ENCODE data around the gene SKIDA1. TPM values are rescaled to one million over a fixed set of nuclear protein-coding genes. Genes with fewer than 3 reads are reported as not detected.
"Not testable (repeated sequence)": the region's sequence is repeated elsewhere in the genome, so short reads cannot be mapped to it uniquely, and the experiment has no call there.

Gene SKIDA1
- total RNA-seq, 1 donor from 2014 or later, result 127 TPM

- H2AFZ ChIP-seq (replicated peaks), result no peak overlapping the region
- peaks cover 5% of the 10 kb centered on the region for H3K4me1 ChIP-seq
- Mint-ChIP-seq H3K4me1 (no peaks in the 10 kb centered on the region), H3K36me3 (peaks cover 60% of the 10 kb centered on the region), H3K9me3 (peaks cover 9% of the 10 kb centered on the region), H3K27ac (no peak overlapping the region), H3K27me3 (ENCODE audit: insufficient read depth, low read depth) (no peaks in the 10 kb centered on the region), H3K4me3 (no peak overlapping the region)
- peaks cover 61% of the 10 kb centered on the region for H4K20me1 ChIP-seq (ENCODE audit: low read depth)
- H3K27ac ChIP-seq, result peak overlapping the region; percentile 13
- H3K4me2 ChIP-seq, result no peak overlapping the region
- H3K27me3 ChIP-seq, result no peaks in the 10 kb centered on the region
- no peaks in the 10 kb centered on the region for H3K9me3 ChIP-seq (ENCODE audit: low read depth)
- H3K79me2 ChIP-seq (ENCODE audit: low read depth), result peaks cover 100% of the 10 kb centered on the region
- DNase-seq (ENCODE audit: low spot score), result no peak
- H3K4me3 ChIP-seq, result no peak overlapping the region
- H3K9ac ChIP-seq, result no peak overlapping the region
- H3F3A ChIP-seq (ENCODE audit: low read depth), result peaks cover 21% of the 10 kb centered on the region
- TF ChIP-seq CTCF (IDR thresholded peaks at IDR 0.05), result no peak
- TF ChIP-seq EZH2 (IDR thresholded peaks at IDR 0.05), result no peak
- TF ChIP-seq EZH2phosphoT487 (IDR thresholded peaks at IDR 0.05), result no peak
- peaks cover 28% of the 10 kb centered on the region for H3K36me3 ChIP-seq
These were observed 21.8 kb upstream of the SKIDA1 start for GRCh38 chr10:21547246-21547645.

- peaks cover 55% of the 10 kb centered on the region for H3K36me3 Mint-ChIP-seq
- H3K4me3 ChIP-seq; H3K9ac ChIP-seq; DNase-seq (ENCODE audit: low spot score); H2AFZ ChIP-seq (replicated peaks); H3K4me1 Mint-ChIP-seq; H3K9me3 Mint-ChIP-seq; H3K4me3 Mint-ChIP-seq; H3K27me3 Mint-ChIP-seq (ENCODE audit: insufficient read depth, low read depth); H3K27ac ChIP-seq; H3K4me1 ChIP-seq; H3K9me3 ChIP-seq (ENCODE audit: low read depth); H3K27me3 ChIP-seq; H3F3A ChIP-seq (ENCODE audit: low read depth); H3K27ac Mint-ChIP-seq; H3K4me2 ChIP-seq: not testable (repeated sequence)
- H3K36me3 ChIP-seq, result peaks cover 33% of the 10 kb centered on the region
- peaks cover 100% of the 10 kb centered on the region for H3K79me2 ChIP-seq (ENCODE audit: low read depth)
- H4K20me1 ChIP-seq (ENCODE audit: low read depth), result peaks cover 84% of the 10 kb centered on the region
These were observed 15.2 kb upstream of the SKIDA1 start for GRCh38 chr10:21540701-21541100.

GRCh38 chr10:21536874-21537273, 11.4 kb upstream of the SKIDA1 start:
- H3K4me2 ChIP-seq, result no peak overlapping the region
- H2AFZ ChIP-seq (replicated peaks), result no peak overlapping the region
- no peak overlapping the region for H3K4me3 ChIP-seq
- H4K20me1 ChIP-seq (ENCODE audit: low read depth), result peaks cover 67% of the 10 kb centered on the region
- peaks cover 98% of the 10 kb centered on the region for H3K79me2 ChIP-seq (ENCODE audit: low read depth)
- DNase-seq (ENCODE audit: low spot score), result no peak
- H3F3A ChIP-seq (ENCODE audit: low read depth), result peaks cover 30% of the 10 kb centered on the region
- Mint-ChIP-seq H3K27me3 (ENCODE audit: insufficient read depth, low read depth) (peaks cover 7% of the 10 kb centered on the region), H3K4me3 (peak overlapping the region; percentile 62), H3K9me3 (no peaks in the 10 kb centered on the region), H3K27ac (no peak overlapping the region), H3K36me3 (peaks cover 24% of the 10 kb centered on the region), H3K4me1 (peaks cover 23% of the 10 kb centered on the region)
- no peak overlapping the region for H3K27ac ChIP-seq
- H3K9me3 ChIP-seq (ENCODE audit: low read depth), result no peaks in the 10 kb centered on the region
- no peaks in the 10 kb centered on the region for H3K27me3 ChIP-seq
- TF ChIP-seq EZH2phosphoT487 (IDR thresholded peaks at IDR 0.05), result no peak
- no peak for TF ChIP-seq EZH2 (IDR thresholded peaks at IDR 0.05)
- TF ChIP-seq CTCF (IDR thresholded peaks at IDR 0.05), result no peak
- no peak overlapping the region for H3K9ac ChIP-seq
- peaks cover 10% of the 10 kb centered on the region for H3K36me3 ChIP-seq
- H3K4me1 ChIP-seq, result peaks cover 22% of the 10 kb centered on the region

GRCh38 chr10:21535976-21536375, 10.5 kb upstream of the SKIDA1 start:
- not testable (repeated sequence) for H3K9me3 Mint-ChIP-seq; H3K27me3 Mint-ChIP-seq (ENCODE audit: insufficient read depth, low read depth); H3K27me3 ChIP-seq; DNase-seq (ENCODE audit: low spot score); H3K9ac ChIP-seq; H3K27ac ChIP-seq; H3K27ac Mint-ChIP-seq; H3K9me3 ChIP-seq (ENCODE audit: low read depth); H2AFZ ChIP-seq (replicated peaks)
- peak overlapping the region; percentile 95 for H3K4me2 ChIP-seq
- H3F3A ChIP-seq (ENCODE audit: low read depth), result peaks cover 39% of the 10 kb centered on the region
- peaks cover 31% of the 10 kb centered on the region for H3K4me1 ChIP-seq
- H3K4me3 ChIP-seq, result peak overlapping the region; percentile 53
- H3K79me2 ChIP-seq (ENCODE audit: low read depth), result peaks cover 98% of the 10 kb centered on the region
- H3K4me3 Mint-ChIP-seq, result peak overlapping the region; percentile 88
- peaks cover 20% of the 10 kb centered on the region for H3K4me1 Mint-ChIP-seq
- H3K36me3 ChIP-seq, result peaks cover 10% of the 10 kb centered on the region
- H3K36me3 Mint-ChIP-seq, result peaks cover 16% of the 10 kb centered on the region
- H4K20me1 ChIP-seq (ENCODE audit: low read depth), result peaks cover 60% of the 10 kb centered on the region

Measured in neural progenitor cell (in vitro differentiated cells).